ENCODE results near the gene NID1.

DNA sequence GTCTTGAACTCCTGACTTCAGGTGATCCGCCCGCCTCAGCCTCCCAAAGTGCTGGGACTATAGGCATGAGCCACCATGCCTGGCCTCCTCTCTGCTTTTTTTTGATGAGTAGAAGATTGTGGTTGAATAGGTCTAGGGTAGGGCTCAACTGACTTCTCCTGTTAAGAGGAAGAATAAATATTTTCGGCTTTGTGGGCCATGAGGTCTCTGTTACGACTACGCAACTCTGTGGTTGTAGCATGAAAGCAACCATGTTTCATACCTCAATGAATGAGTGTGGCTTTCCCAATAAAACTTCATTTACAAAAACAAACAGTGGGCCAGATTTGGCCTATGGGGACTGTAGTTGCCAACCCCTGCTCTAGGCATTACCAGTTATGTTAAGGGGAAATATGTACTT lies 67.8 kb downstream of the NID1 start:
- no peak for TF ChIP-seq POLR2AphosphoS5 (IDR thresholded peaks at IDR 0.05; ENCODE audit: insufficient read depth, low read depth, low read length)
- TF ChIP-seq, protein P1, sequence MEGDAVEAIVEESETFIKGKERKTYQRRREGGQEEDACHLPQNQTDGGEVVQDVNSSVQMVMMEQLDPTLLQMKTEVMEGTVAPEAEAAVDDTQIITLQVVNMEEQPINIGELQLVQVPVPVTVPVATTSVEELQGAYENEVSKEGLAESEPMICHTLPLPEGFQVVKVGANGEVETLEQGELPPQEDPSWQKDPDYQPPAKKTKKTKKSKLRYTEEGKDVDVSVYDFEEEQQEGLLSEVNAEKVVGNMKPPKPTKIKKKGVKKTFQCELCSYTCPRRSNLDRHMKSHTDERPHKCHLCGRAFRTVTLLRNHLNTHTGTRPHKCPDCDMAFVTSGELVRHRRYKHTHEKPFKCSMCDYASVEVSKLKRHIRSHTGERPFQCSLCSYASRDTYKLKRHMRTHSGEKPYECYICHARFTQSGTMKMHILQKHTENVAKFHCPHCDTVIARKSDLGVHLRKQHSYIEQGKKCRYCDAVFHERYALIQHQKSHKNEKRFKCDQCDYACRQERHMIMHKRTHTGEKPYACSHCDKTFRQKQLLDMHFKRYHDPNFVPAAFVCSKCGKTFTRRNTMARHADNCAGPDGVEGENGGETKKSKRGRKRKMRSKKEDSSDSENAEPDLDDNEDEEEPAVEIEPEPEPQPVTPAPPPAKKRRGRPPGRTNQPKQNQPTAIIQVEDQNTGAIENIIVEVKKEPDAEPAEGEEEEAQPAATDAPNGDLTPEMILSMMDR (IDR thresholded peaks at IDR 0.05; ENCODE audit: extremely low read depth in 1 of 2, insufficient read depth in 1 of 2, low read depth in 1 of 2, low read length in 2 of 2), result no peak
- TF ChIP-seq JUN (IDR thresholded peaks at IDR 0.05; ENCODE audit: borderline replicate concordance, insufficient read depth, insufficient read length, low read depth), result no peak
- no peak for TF ChIP-seq POLR2A (IDR thresholded peaks at IDR 0.05; ENCODE audit: low read depth, low read length)
- TF ChIP-seq, protein P2, sequence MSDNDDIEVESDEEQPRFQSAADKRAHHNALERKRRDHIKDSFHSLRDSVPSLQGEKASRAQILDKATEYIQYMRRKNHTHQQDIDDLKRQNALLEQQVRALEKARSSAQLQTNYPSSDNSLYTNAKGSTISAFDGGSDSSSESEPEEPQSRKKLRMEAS (IDR thresholded peaks at IDR 0.05; ENCODE audit: insufficient read depth, insufficient read length), result no peak
- no peak for TF ChIP-seq EZH2 (IDR thresholded peaks at IDR 0.05; ENCODE audit: borderline replicate concordance, low read depth, low read length, severe bottlenecking)
- TF ChIP-seq MYC (IDR thresholded peaks at IDR 0.05; ENCODE audit: low read depth, low read length), result no peak

All from endothelial cell of umbilical vein (primary cell).